Activated T-cell treated with anti-CD3 and anti-CD28 coated beads, Interleukin-2, amount 50 U/mL, for 1 hour (primary cell): Measurements from ENCODE around the gene FKBP8.
"Not testable (repeated sequence)": the region's sequence is repeated elsewhere in the genome, so short reads cannot be mapped to it uniquely, and the experiment has no call there.

Source experiments
- DNase-seq: peaks from one replicate; pipeline ENCODE4 v3.0.0-alpha.2; 2020

The FKBP8 gene

GRCh38 chr19:18542941-18543813 lies at the start of gene FKBP8:
Gene FKBP8, minus strand, starts transcription at chr19:18543573. Its CDS starts 1,603 bp downstream, at chr19:18541970.
- peak; percentile 95 for DNase-seq

GRCh38 chr19:18592732-18593131 lies 49.4 kb upstream of the FKBP8 start:
- not testable (repeated sequence) for DNase-seq

GRCh38 chr19:18591735-18592385 lies 48.5 kb upstream of the FKBP8 start:
- no peak for DNase-seq

GRCh38 chr19:18590273-18591272 lies 47.2 kb upstream of the FKBP8 start:
- peak; percentile 24 for DNase-seq

- DNase-seq: no peak
Measured at GRCh38 chr19:18589380-18590272, 46.3 kb upstream of the FKBP8 start.

- peak; percentile 86 for DNase-seq
Measured at GRCh38 chr19:18588611-18589379, 45.4 kb upstream of the FKBP8 start, which contains the start of gene REX1BD. Gene REX1BD, plus strand, starts transcription at chr19:18588798. Its CDS starts 4 bp downstream, at chr19:18588802.

- DNase-seq: no peak
Measured at GRCh38 chr19:18587962-18588610, 44.7 kb upstream of the FKBP8 start.

GRCh38 chr19:18587561-18587960 lies 44.2 kb upstream of the FKBP8 start:
- no peak for DNase-seq

GRCh38 chr19:18586306-18586705 lies 42.9 kb upstream of the FKBP8 start:
- DNase-seq: no peak

- no peak for DNase-seq
Measured at GRCh38 chr19:18580311-18580710, 36.9 kb upstream of the FKBP8 start.

- DNase-seq: no peak
Measured at GRCh38 chr19:18577365-18577914, 34.1 kb upstream of the FKBP8 start.

- DNase-seq: no peak
Measured at GRCh38 chr19:18576383-18576782, 33.0 kb upstream of the FKBP8 start.

- DNase-seq: no peak
Measured at GRCh38 chr19:18574691-18575291, 31.4 kb upstream of the FKBP8 start.

- peak; percentile 100 for DNase-seq
Measured at GRCh38 chr19:18571564-18572344, 28.4 kb upstream of the FKBP8 start, which contains the start of gene UBA52. Gene UBA52, plus strand, starts transcription at chr19:18571857. Its CDS starts 1,444 bp downstream, at chr19:18573301.

GRCh38 chr19:18568367-18568766 lies 25.0 kb upstream of the FKBP8 start:
- DNase-seq: no peak

GRCh38 chr19:18566953-18567352 lies 23.6 kb upstream of the FKBP8 start:
- no peak for DNase-seq

GRCh38 chr19:18562086-18562485 lies 18.7 kb upstream of the FKBP8 start:
- no peak for DNase-seq

GRCh38 chr19:18559685-18560084 lies 16.3 kb upstream of the FKBP8 start:
- DNase-seq: no peak

- DNase-seq: no peak
Measured at GRCh38 chr19:18558604-18559003, 15.2 kb upstream of the FKBP8 start.
